HG03097 (cell line): ENCODE results near the gene CD300A.
A peak's percentile ranks its signal among the peaks of the same experiment; 100 is the strongest.
"Not testable (repeated sequence)": the region's sequence is repeated elsewhere in the genome, so short reads cannot be mapped to it uniquely, and the experiment has no call there.

Experiments
- ATAC-seq: cut with Tn5 transposase; IDR thresholded peaks from one replicate; pipeline ENCODE4 v1.9.1; 2021; ENCODE audit not compliant: unreplicated experiment, low FRiP score

CD300A gene

DNA sequence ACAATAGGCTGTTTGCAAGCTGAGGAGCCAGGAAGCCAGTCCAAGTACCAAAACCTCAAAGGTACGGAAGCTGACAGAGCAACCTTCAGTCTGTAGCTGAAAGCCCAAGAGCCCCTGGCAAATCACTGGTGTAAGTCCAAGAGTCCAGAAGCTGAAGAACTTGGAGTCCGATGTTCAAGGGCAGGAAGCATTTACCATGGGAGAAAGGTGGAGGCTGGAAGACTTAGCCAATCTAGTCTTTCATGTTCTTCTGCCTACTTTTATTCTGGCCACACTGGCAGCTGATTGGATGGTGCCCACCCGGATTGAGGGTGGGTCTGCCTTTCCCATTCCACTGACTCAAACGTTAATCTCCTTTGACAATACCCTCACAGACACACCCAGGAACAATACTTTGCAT lies 49.5 kb downstream of the CD300A start:
- no peak for ATAC-seq

DNA sequence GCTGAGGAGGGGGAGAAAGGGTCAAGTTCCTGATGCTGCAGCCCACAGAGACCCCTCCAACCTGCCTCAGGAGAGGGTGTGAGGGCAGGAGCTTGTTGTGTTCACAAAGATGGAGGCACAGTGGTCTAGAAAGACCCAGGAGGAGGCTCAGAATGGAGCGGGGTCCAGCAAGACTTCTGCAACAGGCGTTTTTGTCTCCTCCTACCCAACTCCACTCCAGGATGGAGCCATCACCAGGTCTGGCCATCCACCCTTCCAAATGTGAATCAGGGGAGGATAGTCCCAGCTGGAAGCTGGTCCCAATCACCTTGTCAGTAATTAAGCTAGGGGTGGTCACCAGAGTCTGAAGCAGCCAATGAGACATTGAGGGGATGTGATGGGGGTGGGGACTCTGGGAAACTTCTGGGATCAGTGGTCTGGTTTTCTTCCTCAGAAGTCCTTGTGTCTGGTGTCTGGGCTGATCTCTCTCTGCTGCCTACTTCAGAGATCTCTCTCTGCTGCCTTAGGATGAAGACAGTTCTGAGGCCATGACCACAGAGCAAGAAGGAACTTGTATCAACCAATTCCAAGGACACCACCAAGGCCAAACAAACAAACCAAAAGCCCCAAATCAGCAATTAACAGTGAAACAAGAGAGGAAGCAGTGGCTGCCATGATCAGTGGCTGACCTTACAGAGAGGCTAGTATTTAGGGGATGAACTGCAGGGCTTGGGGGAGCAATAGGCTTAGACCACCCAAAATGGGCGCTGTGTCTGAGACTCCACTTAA lies 50.3 kb downstream of the CD300A start:
- no peak for ATAC-seq

DNA sequence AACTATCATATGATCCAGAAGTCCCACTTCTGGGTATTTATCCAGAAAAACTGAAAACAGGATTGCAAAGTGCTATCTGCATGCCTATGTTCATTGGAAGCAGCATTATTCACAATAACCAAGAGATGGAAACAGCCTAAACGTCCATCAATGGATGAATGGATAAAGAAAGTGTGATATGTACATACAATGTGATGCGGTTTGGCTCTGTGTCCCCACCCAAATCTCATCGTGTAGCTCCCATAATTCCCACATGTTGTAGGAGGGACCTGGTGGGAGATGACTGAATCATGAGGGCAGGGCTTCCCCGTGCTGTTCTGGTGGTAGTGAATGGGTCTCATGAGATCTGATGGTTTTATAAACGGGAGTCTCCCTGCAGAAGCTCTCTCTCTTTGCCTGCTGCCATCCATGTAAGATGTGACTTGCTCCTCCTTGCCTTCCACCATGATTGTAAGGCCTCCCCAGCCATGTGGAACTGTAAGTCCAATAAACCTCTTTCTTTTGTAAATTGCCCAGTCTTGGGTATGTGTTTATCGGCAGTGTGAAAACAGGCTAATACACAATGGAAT lies 52.1 kb downstream of the CD300A start:
- ATAC-seq, result not testable (repeated sequence)

DNA sequence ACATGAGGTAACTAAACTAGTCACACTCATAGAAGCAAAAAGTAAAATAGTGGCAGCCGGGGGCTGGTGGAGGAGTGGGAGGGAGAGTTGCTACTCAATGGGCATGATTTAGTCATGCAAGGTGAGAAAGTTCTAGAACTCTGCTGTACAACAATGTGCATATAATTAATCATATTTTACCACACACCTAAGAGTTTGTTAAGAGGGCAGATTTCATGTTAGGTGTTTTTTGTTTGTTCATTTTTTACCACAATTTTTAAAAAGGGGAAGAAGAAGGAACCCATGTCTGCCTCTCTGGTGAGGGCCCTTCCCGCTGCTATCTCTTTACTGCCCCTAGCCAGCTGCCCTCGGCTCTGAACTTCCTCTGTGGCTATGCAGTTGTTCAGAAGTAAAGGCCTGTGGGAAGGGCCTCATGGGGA lies 53.6 kb downstream of the CD300A start:
- no peak for ATAC-seq

DNA sequence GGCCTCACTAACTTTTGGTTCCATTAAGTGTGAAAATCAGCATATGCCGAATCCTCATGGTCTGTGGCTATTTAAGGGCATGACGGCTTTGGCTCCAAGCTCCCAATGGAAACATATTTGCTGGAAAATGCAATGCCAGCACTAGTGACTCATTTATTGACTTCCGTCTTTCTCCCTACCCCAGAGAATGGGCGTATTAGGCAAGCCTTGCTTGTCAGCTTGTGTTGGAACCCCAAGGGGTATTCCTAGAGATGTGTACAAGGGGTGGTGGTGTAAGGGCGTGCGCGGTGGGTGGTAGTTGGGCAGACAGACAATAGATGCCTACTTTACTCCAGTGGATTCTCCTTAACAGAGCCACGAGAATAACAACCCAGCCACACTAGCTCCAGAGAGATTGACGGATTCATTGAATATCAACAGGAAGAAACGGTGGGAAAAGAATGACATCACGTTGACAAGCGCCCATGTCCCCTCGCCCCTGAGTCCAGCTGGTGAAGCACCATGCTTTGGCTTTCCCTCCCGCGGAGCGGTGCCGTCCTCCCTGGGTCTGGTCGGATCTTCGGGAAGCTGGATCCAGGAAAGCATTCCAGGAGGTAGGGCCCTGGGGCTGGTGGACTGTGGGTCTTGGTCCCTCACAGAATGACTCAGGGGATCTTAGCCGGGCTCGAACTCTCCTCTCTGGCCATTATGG lies 54.5 kb downstream of the CD300A start:
- no peak for ATAC-seq

DNA sequence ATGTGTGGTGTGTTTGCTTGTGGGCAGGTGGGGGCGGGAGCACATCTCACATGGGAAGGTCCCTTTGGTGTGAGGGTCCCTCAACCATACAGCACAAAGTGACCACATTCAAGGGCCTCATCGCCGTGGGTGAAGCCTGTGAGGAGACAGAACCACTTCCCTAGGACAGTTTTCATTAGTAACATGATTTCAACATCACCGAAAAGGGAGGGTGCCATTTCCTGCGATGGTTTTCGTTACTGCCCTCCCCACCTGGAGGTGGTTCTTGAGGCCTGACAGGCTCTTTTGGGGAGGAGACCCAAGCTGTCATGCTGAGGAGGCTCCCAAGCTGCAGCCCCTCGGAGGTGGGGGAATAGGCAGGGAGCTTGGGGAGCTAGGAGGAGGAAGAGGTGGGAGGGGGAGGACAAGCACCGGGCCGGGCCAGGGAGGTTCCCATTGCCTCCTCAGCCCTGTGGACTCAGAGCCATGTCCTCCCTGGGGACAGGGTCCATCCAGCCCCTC lies 55.3 kb downstream of the CD300A start:
- no peak for ATAC-seq

DNA sequence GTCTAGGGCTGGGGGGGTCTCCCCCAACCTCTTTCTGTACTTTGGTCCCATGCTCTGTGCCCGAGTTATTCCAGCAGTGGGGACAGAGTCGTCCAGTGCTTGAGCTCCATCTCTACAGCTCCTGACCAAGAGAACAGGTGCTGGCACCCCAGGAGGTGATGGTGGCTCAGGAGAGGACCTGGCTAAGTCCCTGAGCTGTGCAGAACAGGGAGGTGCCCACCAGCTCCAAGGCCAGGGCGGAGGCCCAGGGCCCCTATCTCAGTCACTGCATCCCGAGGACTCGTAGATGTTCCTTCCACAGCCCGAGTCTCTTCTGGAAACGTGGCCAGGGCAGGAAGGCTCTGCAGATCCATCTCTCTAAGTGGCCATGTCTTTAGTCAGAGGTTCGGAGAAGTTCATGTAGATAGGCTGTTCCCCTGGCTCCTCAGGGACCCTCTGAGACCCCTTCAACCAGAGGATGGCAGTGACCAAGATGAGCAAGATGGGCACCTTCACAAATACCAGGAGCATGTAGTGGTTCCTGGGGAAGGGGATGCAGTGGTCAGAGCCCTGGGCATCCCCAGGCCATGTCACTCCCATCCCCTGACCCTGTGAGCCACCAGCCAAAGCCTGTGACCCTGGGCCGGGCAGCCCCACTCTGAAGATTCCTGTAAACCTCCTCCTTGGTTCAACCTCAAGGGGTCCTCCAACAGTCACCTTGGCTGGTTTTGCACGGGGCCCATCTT lies 56.1 kb downstream of the CD300A start:
- ATAC-seq, result no peak

DNA sequence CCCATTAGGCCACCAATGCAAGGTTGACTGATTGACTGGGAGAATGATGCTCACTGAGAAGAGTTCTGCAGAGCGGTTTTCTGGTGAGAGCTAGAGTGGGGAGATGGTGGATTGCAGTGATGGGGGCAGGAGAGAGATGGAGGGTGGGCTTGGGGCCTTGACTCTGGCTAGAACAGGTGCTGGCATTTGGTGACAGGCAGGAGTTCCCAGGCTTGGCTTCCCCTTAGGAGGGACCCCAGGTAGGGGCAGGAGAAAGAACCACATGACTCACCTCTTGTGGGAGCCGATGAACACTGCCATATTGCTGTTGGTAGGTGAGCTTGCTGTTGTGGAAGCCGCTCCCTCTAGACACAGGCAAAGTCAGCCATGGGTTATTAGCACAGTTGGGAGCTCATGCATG lies 56.9 kb downstream of the CD300A start:
- no peak for ATAC-seq

DNA sequence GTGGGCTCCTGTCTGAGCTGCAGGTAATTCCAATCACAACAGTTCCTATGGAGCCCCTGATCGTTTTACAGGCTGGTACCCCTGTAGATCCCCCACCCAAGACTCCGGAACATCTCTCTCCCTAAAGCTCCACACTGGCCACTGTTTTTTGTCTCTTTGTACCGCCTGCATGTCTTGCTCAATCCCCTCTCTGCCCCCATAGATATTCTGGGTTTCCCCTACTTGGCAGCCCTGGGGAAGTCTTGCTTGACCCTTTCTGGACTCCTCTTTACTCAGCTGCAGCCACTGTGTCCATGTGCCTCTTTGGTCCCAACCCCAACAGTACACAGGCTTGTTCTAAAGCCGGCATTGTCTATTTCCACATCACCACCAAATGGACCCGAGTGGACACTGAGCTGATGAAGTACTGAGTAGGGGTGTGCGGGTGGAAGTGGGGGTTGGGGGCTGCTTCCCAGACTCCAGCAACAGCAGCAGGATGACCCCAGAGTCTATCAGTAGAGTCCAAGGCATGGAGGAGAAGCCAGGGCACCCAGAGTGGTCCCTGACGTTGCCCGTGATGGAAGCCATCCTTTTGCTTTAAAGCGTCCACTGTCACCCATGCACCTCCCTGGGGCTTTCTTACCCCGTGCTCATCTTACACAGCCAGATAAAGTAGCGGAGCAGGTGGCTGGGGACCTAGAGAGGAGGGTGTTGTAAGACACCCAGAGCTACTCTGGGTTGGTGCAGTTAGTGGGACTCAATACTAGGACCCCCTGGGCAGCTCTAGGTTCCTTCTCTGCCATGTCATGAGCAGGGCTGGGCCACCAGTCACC lies 58.4 kb downstream of the CD300A start:
- no peak for ATAC-seq

DNA sequence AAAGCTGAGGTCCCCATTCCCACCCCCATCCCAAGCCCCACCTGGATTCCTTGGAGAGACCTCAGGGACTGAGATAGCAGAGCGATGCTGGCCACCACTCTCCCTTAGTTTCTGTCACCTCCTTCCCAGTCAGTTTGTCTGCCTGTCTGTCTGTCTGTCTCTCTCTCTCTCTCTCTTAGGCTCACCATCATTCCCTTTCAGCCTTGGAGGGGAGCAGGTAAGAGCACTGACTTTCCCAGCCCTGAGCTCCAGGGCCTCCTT lies 59.0 kb downstream of the CD300A start:
- no peak for ATAC-seq

DNA sequence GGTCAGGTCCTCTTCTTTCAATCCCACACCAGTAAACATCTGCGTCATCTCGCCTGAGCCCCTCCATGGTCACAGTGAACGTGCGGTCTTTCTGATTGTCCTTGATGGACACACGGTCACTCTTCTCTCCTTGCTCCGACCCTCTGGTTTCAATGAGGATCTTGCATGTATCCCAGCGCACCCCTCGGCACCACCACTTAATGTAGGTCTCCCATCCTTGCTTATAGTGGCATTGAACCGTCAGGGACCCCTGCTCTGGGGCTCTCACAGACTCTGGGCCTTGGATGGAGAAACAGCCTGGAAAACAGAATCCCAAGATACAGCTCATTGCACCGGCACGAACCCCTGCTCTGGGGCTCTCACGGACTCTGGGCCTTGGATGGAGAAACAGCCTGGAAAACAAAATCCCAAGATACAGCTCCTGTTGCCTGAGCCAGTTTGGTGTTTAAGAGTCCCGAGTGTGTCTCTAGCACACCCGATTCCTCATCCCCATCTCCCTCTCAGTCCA lies 59.4 kb downstream of the CD300A start:
- ATAC-seq, result no peak

DNA sequence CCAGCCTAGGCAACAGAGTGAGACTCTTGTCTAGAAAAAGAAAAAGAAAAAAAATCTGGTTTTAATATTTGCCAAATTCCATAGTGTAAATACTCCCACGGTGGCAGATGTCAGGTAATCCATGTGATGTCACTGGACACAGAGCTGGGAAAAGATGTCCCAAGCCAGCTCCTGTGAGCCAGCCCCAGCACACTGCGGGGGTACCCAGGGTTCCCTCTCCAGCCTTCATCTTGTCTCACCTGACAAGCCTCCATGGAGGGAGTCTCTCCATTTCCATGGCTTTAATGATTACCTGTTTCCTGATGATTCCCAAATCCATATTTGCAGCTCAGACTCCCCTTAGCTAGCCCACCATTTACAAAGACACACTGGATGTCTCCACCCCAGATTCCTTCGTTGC lies 60.2 kb downstream of the CD300A start:
- ATAC-seq, result no peak

DNA sequence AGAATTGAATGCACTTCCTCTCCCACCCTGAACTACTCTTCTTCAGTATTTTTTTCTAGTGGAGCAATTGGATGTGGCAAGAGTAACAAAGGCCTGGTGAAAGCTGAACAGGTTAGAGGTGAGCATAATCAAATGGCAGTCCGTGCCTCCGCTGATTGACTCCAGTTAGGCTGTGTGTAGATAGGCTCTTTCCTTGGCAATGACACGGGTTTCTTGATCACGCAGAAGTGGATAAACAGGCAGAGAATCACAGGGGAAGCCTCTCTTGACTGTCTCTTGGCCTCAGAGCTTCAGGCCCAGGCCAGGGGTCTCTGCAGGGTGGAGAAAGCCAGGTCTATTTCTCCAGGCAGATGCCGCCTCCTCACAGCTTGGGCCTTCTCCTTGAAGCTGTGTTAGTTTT lies 60.6 kb downstream of the CD300A start:
- ATAC-seq, result no peak

DNA sequence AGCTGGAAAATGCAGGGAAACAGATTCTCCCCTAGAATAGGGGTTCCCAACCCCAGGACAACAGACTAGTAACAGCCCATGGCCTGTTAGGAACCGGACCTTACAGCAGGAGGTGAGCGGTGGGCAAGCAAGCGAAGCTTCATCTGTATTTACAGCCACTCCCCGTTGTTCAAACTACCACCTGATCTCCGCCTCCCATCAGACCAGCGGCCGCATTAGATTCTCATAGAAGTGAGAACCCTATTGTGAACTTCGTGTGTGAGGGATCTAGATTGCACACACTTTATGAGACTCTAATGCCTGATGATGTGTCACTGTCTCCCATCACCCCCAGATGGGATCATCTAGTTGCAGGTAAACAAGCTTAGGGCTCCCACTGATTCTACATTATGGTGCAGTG lies 61.3 kb downstream of the CD300A start:
- ATAC-seq, result no peak

DNA sequence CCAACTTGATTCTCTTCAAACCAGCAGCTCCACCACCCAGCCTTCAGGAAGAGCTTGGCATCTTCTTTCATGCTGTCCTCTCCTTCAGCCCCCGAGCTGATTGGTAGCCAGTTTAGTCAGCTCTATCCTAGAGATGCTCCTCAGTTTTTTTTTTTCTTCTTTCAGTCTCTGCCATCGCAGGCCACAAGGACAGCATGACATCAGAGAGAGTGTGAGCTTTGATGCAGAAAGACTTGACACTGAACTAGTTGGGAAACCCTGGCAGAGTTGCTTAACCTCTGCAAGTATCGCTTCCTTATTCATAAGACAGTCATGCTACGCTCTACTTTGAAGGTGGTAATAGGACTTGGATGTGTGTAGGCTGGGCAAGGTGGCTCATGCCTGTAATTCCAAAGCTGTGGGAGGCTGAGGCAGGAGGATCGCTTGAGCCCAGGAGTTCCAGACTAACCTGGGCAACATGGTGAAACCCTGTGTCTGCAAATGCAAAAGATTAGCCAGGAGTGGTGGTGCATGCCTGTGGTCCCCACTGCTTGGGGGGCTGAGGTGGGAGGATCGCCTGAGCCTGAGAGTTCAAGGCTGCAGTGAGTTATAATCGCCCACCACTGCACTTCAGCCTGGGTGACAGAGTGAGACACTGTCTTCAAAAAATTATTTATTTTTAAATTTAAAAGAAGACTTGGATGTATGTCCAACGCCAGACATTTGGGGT lies 62.2 kb downstream of the CD300A start:
- ATAC-seq, result peak; percentile 88

DNA sequence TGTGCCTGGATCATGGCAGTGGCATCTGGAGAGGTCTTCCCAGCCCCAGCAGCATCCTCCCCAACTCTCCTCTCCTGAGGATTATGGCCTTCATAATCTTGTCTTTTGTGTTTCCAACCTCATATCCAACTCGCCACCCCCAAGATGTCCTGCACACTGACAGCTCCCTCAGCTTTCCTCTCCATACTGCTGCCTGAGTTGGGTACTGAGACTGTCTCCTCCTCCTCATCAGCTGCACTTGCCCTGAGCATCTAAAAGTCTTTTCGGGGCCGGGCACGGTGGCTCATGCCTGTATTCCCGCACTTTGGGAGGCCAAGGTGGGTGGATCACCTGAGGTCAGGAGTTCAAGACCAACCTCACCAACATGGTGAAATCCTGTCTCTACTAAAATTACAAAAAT lies 62.8 kb downstream of the CD300A start:
- no peak for ATAC-seq

DNA sequence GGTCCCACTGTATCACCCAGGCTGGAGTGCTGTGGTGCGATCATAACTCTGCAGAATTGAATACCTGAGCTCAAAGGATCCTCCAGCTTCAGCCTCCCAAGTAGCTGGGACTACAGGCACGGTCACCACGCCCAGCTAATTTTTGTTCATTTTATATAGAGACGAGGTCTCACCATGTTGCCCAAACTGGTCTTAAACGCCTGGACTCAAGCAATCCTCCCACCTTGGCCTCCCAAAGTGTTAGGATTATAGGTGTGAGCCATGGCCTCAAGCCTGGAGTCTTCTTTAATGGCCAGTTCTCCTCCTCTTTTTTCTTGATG lies 64.4 kb downstream of the CD300A start:
- no peak for ATAC-seq

DNA sequence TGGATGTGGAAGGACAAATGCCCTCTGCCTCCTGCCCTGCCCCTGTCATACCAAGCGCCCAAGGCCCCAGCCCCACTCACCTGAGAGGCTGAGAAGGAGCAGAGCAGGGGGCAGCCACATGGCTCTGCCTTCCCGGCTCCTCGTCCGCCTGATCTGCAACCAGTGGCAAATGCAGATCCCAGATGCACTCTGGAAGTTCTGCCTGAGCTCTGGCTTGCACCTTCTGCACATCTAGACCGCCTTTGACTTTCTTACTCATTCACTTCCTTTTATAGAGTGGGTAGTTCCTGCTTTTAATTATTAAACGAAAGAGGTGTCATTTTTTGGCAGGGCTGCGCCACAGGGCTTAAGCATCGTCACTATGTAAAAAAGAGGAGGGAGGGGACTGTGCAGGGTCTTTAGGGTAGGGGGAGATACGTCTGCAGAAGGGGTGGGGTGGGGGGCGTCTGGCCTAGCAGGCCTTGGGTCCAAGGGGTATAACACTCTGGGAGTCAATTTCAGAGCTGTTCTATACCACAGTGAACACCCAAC lies 64.9 kb downstream of the CD300A start, which contains the start of gene CD300LB:
Gene CD300LB, minus strand, starts transcription at position 245 of the 531 bp plus-strand sequence. Its CDS starts 125 bp downstream, at position 120.
- no peak for ATAC-seq

DNA sequence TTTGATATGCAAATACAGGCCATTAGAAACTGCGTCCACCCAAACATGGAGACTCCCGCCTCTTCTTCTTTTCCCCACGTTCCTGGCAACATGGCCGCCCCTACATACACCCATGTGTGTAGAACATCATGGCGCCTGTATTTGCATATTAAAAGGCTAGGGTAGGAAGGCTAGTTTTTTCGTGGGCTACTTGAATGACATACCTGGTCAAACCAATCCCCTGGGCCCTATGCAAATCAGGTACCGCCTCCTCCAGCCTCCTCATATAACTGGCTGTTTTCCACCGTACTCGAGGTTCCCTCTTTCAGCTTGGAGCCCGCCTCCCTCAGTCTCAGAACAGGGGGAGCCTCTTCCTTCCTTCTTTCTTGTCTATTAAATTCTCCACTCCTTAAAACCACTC lies 65.7 kb downstream of the CD300A start:
- ATAC-seq, result no peak
